HG03045 (cell line): ENCODE measurements around the gene CLEC10A.

Experiments
- ATAC-seq: cut with Tn5 transposase; IDR thresholded peaks from one replicate; pipeline ENCODE4 v1.9.1; 2021; ENCODE audit warnings: mild to moderate bottlenecking, moderate library complexity; ENCODE audit not compliant: unreplicated experiment

Gene CLEC10A

DNA sequence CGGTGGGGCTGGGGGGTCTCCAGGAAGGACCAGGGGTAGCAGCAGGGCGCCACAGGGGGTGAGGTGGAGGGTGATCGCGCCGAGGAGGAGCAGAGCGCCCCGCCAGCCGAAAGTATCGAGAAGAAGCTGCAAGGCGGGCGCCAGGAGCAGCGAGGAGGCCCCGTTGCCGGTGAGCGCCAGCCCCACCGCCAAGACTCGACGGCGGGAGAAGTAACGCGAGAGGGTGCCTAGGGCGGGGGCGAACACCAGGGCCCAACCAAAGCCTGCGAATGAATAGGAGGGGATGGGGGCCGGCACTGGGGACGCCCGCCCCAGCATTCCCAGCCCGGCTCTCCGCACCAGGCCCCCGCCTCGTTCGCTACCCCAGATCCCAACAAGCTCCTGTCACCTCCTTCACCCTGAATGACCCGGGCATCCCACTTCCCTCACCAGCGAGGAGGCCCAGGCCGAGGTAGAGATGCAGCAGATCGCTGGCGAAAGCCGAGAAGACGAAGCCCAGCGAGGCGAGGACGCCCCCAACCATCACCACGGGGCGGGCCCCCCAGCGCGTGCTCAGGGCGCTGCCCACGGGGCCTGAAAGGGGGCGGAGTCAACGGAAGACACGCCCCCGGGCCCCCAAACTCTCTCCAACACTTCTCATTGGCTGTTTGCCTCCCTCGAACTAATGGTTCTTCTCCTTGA lies 37.4 kb downstream of the CLEC10A start:
- no peak for ATAC-seq

GRCh38 chr17:7041607-7042500 lies 38.2 kb downstream of the CLEC10A start:
- ATAC-seq = no peak

- no peak for ATAC-seq
These were observed 40.2 kb downstream of the CLEC10A start for GRCh38 chr17:7039832-7040231.

DNA sequence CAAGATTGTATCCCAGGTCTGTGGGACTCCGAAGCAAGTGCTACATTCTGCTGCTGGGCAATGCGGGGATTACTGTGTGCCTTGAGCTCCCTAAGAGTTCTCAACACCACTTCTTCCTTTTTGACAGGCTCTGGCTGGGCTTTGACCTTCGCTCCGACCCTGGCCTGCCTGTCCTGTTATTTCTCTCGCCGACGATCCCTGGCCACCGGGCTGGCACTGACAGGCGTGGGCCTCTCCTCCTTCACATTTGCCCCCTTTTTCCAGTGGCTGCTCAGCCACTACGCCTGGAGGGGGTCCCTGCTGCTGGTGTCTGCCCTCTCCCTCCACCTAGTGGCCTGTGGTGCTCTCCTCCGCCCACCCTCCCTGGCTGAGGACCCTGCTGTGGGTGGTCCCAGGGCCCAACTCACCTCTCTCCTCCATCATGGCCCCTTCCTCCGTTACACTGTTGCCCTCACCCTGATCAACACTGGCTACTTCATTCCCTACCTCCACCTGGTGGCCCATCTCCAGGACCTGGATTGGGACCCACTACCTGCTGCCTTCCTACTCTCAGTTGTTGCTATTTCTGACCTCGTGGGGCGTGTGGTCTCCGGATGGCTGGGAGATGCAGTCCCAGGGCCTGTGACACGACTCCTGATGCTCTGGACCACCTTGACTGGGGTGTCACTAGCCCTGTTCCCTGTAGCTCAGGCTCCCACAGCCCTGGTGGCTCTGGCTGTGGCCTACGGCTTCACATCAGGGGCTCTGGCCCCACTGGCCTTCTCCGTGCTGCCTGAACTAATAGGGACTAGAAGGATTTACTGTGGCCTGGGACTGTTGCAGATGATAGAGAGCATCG lies 41.8 kb downstream of the CLEC10A start:
- no peak for ATAC-seq

- peak; percentile 91 for ATAC-seq
These were observed 44.3 kb downstream of the CLEC10A start, which contains the start of gene SLC16A13 for GRCh38 chr17:7035591-7036368. Gene SLC16A13 (plus strand): TSS chr17:7036015. CDS start chr17:7036383, 368 bp downstream.

DNA sequence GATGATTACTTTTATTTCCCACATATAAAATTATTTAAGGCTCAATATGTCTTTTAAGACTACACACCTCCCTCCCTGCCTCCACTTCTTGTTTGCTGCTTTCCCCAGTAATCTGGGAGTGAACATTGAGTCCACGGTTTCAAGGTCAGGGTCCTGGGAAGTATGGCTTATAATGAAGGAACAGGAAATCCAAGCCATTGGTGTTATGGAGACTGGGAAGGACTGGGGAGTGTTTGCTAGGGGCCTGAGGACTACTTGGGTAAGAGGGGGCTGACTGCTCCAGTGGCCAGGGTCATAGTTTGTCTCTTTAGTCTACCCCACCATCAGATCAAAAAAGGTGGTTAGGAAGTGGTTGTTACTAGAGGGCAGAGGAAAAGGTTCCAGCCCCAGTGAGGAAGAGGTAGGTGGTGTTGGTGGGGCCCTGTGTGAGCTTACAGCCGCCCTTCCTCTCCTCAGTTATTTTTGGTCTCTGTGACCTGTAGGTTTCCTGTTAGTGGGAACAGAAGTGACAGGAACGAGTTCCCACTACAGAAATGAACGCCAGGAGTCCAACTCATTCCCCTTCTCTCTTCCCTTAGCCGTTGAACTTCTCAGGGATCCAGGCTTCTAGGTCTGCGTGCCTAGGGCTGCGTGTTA lies 45.0 kb downstream of the CLEC10A start:
- ATAC-seq = peak; percentile 7

GRCh38 chr17:7029659-7030058 lies 50.4 kb downstream of the CLEC10A start:
- no peak for ATAC-seq

DNA sequence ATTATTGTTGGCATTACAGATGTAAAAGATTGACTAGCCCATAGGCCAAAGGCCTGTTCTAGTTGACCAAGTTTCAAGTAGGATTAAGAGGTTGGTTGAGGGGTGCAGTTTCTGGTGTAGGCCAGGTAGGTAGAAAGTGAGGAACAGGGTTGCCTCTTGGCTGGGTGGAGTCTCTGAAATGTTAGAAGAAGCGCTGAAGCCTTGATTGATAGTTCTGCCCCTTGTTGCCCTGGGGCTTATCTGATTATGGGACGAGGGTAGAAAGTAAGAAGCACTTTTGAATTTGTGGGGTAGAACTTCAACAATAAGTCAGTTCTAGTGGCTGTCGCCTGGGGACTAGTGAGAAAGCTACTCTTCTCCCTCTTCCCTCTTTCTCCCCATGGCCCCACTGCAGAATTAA lies 51.0 kb downstream of the CLEC10A start:
- ATAC-seq = no peak

DNA sequence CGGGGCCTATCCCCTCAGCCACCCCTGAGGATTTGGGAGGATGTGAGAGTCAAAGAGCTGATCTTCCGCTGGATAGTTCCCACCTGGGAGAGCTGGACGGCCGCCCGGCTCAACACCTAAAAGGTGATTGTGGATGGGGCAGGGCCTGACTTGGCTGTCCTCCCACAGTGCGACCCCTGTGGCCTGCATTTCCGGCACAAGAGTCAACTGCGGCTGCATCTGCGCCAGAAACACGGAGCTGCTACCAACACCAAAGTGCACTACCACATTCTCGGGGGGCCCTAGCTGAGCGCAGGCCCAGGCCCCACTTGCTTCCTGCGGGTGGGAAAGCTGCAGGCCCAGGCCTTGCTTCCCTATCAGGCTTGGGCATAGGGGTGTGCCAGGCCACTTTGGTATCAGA lies 52.7 kb downstream of the CLEC10A start:
- ATAC-seq = no peak

- ATAC-seq = no peak
These were observed 53.5 kb downstream of the CLEC10A start for GRCh38 chr17:7026471-7027115.

GRCh38 chr17:7025245-7025644 lies 54.8 kb downstream of the CLEC10A start:
- no peak for ATAC-seq
